HCT116 (cell line): ENCODE results near the gene ATG101. TPM values are rescaled to one million over a fixed set of nuclear protein-coding genes. Genes with fewer than 3 reads are reported as not detected.
A peak's percentile ranks its signal among the peaks of the same experiment; 100 is the strongest.

Experiments
- ATAC-seq: fragments of 200-7000 bp; cut with Tn5 transposase; 2 replicates; pipeline ENCODE4 v1.9.1; 2020; ENCODE audit warnings: mild to moderate bottlenecking, moderate library complexity
- BruUV-seq: library from RNA; stranded (reverse); fragments of 400-500 nt; replicated peaks from 2 replicates; lab custom pipeline; 2021; lab: Mats Ljungman, UMichigan
- CTCF ChIA-PET: fragments of 300-600 bp; sonication (Branson Sonifier 250); formaldehyde crosslinking; loops from one replicate; lab custom pipeline; 2021; ENCODE audit warnings: antibody characterized with exemption; lab: Charles Lee
- POLR2A ChIA-PET: fragments of 300-600, 350-600 bp; sonication (Branson Sonifier 250); formaldehyde crosslinking; loops from one replicate; lab custom pipeline; 2021; ENCODE audit warnings: antibody characterized with exemption; lab: Charles Lee
- RAD21 ChIA-PET, 2 experiments: fragments of 300-600 bp; sonication (Branson Sonifier 250); formaldehyde crosslinking; loops; one replicate each; lab custom pipeline; 2023; ENCODE audit warnings: low total read pairs in 2 of 2; ENCODE audit not compliant: uncharacterized antibody in 2 of 2, unreplicated experiment in 2 of 2, low non-redundant PET in 1 of 2; lab: Charles Lee
- DNase-seq: peaks from one replicate; pipeline ENCODE4 v3.0.0-alpha.2; 2010; ENCODE audit warnings: low read depth, low spot score
- H2AFZ ChIP-seq: fragments of 200-600 bp; shearing (Covaris generic), sonication (generic); 2 replicates; pipeline ENCODE4 v1.6.1; 2017; ENCODE audit warnings: low read depth, mixed run types, mixed read lengths, antibody characterized with exemption, low read length; ENCODE audit not compliant: poor library complexity, severe bottlenecking
- H3K27ac ChIP-seq: 2 replicates; pipeline ENCODE4 v1.5.1; 2012; ENCODE audit warnings: low read depth, low read length
- H3K27me3 ChIP-seq: fragments of 200-600 bp; sonication (generic); 2 replicates; pipeline ENCODE4 v1.6.1; 2016; ENCODE audit warnings: mixed run types, low read length, mixed read lengths; ENCODE audit not compliant: insufficient read depth
- H3K36me3 ChIP-seq, 2 experiments: fragments of 200-500 bp in 1 of 2; fragments of 200-600 bp in 1 of 2; sonication (Bioruptor generic) in 1 of 2; sonication (generic) in 1 of 2; 2 replicates each; pipeline versions ENCODE4 v1.5.1 to v1.6.1; 2014 to 2016; ENCODE audit warnings: low read length in 2 of 2, inconsistent platforms in 1 of 2, mixed read lengths in 1 of 2, mixed run types in 1 of 2; ENCODE audit not compliant: insufficient read depth in 2 of 2, control insufficient read depth in 1 of 2
- H3K4me1 ChIP-seq, 2 experiments: fragments of 200-600 bp in 1 of 2; sonication (generic) in 1 of 2; 2 replicates each; pipeline versions ENCODE4 v1.5.1 to v1.6.1; 2012 to 2017; ENCODE audit warnings: low read length in 2 of 2, inconsistent platforms in 1 of 2, mild to moderate bottlenecking in 1 of 2, mixed read lengths in 1 of 2, mixed run types in 1 of 2, moderate library complexity in 1 of 2; ENCODE audit not compliant: insufficient read depth in 2 of 2, control insufficient read depth in 1 of 2
- H3K4me2 ChIP-seq: fragments of 200-600 bp; sonication (generic); 2 replicates; pipeline ENCODE4 v1.6.1; 2017; ENCODE audit warnings: mixed run types, low read length, mixed read lengths
- H3K4me3 ChIP-seq, 2 experiments: fragments of 200-600 bp in 1 of 2; sonication (generic) in 1 of 2; replicated peaks in 1 of 2; 2 replicates each; pipeline ENCODE4 v1.5.1; 2011 to 2016; ENCODE audit warnings: low read length in 2 of 2, control low read depth in 1 of 2, low read depth in 1 of 2, mild to moderate bottlenecking in 1 of 2, mixed read lengths in 1 of 2, mixed run types in 1 of 2
- H3K79me2 ChIP-seq: fragments of 200-600 bp; sonication (generic); 2 replicates; pipeline ENCODE4 v1.6.1; 2017; ENCODE audit warnings: mild to moderate bottlenecking, mixed run types, low read length, moderate library complexity, mixed read lengths; ENCODE audit not compliant: insufficient read depth
- H3K9ac ChIP-seq: fragments of 200-600 bp; sonication (generic); 2 replicates; pipeline ENCODE4 v1.6.1; 2016; ENCODE audit warnings: low read length, mixed read lengths
- H3K9me2 ChIP-seq: fragments of 200-600 bp; sonication (generic), shearing (Covaris generic); 2 replicates; pipeline ENCODE4 v1.6.1; 2017; ENCODE audit warnings: mixed run types, mild to moderate bottlenecking, moderate library complexity; ENCODE audit not compliant: insufficient read depth
- H3K9me3 ChIP-seq, 2 experiments: fragments of 200-500 bp in 1 of 2; fragments of 200-600 bp in 1 of 2; sonication (Bioruptor generic) in 1 of 2; sonication (generic) in 1 of 2; 2 replicates each; pipeline ENCODE4 v1.6.1; 2014 to 2017; ENCODE audit warnings: low read length in 2 of 2, mixed read lengths in 2 of 2, inconsistent platforms in 1 of 2, low read depth in 1 of 2, mild to moderate bottlenecking in 1 of 2, mixed run types in 1 of 2, moderate library complexity in 1 of 2; ENCODE audit not compliant: control insufficient read depth in 1 of 2, insufficient read depth in 1 of 2
- H4K20me1 ChIP-seq: fragments of 200-600 bp; sonication (generic), shearing (Covaris generic); 2 replicates; pipeline ENCODE4 v1.6.1; 2017; ENCODE audit warnings: mixed run types, mild to moderate bottlenecking, moderate library complexity; ENCODE audit not compliant: insufficient read depth
- POLR2AphosphoS5 ChIP-seq: IDR thresholded peaks from 2 replicates; pipeline ENCODE4 v1.6.1; 2011; ENCODE audit warnings: mild to moderate bottlenecking, low read depth, low read length, moderate library complexity
- SP1 ChIP-seq: IDR thresholded peaks from 2 replicates; pipeline ENCODE4 v1.6.1; 2012; ENCODE audit warnings: low read depth
- TCF7L2 ChIP-seq: IDR thresholded peaks from 2 replicates; pipeline ENCODE4 v1.7.0; 2011; ENCODE audit warnings: borderline replicate concordance, inconsistent platforms; ENCODE audit not compliant: insufficient read depth, insufficient read length; ENCODE audit errors: extremely low read depth
- ZFX ChIP-seq: fragments of 450-650 bp; IDR thresholded peaks from 2 replicates; pipeline ENCODE4 v1.6.1; 2017
- intact Hi-C: fragments of 100-400 bp; cut with micrococcal nuclease; formaldehyde crosslinking; loops from 2 replicates; pipeline ENCODE4 v1.10.0; 2022
- total RNA-seq: library from RNA; stranded (reverse); gene quantifications from one replicate; pipeline ENCODE4 v1.2.1, GENCODE V29; 2021; ENCODE audit not compliant: unreplicated experiment
- TF ChIP-seq, protein P1 (sequence below), 3 experiments: fragments of 200-600 bp in 1 of 3; sonication (generic) in 1 of 3; IDR thresholded peaks in 2 of 3; conservative IDR thresholded peaks in 1 of 3; 2 replicates each; pipeline ENCODE4 v1.5.1; 2012 to 2017; ENCODE audit warnings: low read depth in 2 of 3, low read length in 2 of 3, antibody characterized with exemption in 1 of 3, borderline replicate concordance in 1 of 3, control low read depth in 1 of 3, mild to moderate bottlenecking in 1 of 3, mixed read lengths in 1 of 3, mixed run types in 1 of 3, moderate library complexity in 1 of 3; ENCODE audit not compliant: insufficient read depth in 1 of 3

The ATG101 gene
- total RNA-seq, 1 experiment from 2014 or later: 49.2 TPM

GRCh38 chr12:52032804-52033445, 36.9 kb upstream of the ATG101 start:
- H3K4me2 ChIP-seq: peak overlapping the region; percentile 75
- ChIA-PET CTCF (interaction anchor here (0.6 to 5.2 kb wide), 12 partner anchors 8 to 838 kb away, joined by 3 to 29 read pairs (median 6); partner anchors contain the start of gene NR4A1), POLR2A (interaction anchor here (0.9 to 5.1 kb wide), 9 partner anchors 8 to 247 kb away, joined by 3 to 40 read pairs (median 5); partner anchors contain the start of genes ATG101 and NR4A1), RAD21 (interaction anchor here in 1 of 2 experiments (0.6 kb wide), 1 partner anchor 263 kb away, joined by 5 read pairs; no protein-coding TSS in a partner anchor)
- TF ChIP-seq POLR2AphosphoS5 (peak; percentile 45), TCF7L2 (peak; percentile 37), SP1 (no peak), ZFX (peak; percentile 38; the same call in 1 of the 2 replicates)
- TF ChIP-seq, protein P1, sequence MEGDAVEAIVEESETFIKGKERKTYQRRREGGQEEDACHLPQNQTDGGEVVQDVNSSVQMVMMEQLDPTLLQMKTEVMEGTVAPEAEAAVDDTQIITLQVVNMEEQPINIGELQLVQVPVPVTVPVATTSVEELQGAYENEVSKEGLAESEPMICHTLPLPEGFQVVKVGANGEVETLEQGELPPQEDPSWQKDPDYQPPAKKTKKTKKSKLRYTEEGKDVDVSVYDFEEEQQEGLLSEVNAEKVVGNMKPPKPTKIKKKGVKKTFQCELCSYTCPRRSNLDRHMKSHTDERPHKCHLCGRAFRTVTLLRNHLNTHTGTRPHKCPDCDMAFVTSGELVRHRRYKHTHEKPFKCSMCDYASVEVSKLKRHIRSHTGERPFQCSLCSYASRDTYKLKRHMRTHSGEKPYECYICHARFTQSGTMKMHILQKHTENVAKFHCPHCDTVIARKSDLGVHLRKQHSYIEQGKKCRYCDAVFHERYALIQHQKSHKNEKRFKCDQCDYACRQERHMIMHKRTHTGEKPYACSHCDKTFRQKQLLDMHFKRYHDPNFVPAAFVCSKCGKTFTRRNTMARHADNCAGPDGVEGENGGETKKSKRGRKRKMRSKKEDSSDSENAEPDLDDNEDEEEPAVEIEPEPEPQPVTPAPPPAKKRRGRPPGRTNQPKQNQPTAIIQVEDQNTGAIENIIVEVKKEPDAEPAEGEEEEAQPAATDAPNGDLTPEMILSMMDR (IDR thresholded peaks at IDR 0.05 in 2 of 3, conservative IDR thresholded peaks at IDR 0.05 in 1 of 3; ENCODE audit: borderline replicate concordance in 1 of 3, insufficient read depth in 1 of 3, low read depth in 2 of 3, low read length in 2 of 3): no peak
- ATAC-seq: peak; percentile 94
- H3K4me1 ChIP-seq: peaks cover 28 to 50% of the 10 kb centered on the region in 2 experiments
- H4K20me1 ChIP-seq: no peaks in the 10 kb centered on the region
- H3K27me3 ChIP-seq: no peaks in the 10 kb centered on the region
- H2AFZ ChIP-seq: no peak overlapping the region
- H3K36me3 ChIP-seq: no peaks in the 10 kb centered on the region
- H3K9me3 ChIP-seq: no peaks in the 10 kb centered on the region
- no peaks in the 10 kb centered on the region for H3K9me2 ChIP-seq
- H3K79me2 ChIP-seq: peaks cover 6% of the 10 kb centered on the region; the same call in 1 of the 2 replicates
- peak overlapping the region; percentile 60 for H3K9ac ChIP-seq
- no peak overlapping the region for H3K27ac ChIP-seq
- peak; percentile 89 for DNase-seq
- peak overlapping the region; percentile 29 to 47 for H3K4me3 ChIP-seq
- BruUV-seq: no TSS peak
- intact Hi-C loops: no loop called here
